ENCODE data around the gene TCHH.

Gene TCHH

GRCh38 chr1:152115344-152115743 is at the start of gene TCHH:
TSS of gene TCHH (minus strand) at chr1:152115444. CDS start at chr1:152114080, 1,364 bp downstream.
- TF ChIP-seq CTCF (IDR thresholded peaks at IDR 0.05; ENCODE audit: borderline replicate concordance, insufficient read depth, low read depth, low read length): no peak
- H3K4me3 ChIP-seq (ENCODE audit: low read depth, low read length): no peak within 1 kb of the TSS

- TF ChIP-seq CTCF (IDR thresholded peaks at IDR 0.05; ENCODE audit: borderline replicate concordance, insufficient read depth, low read depth, low read length): no peak
- no peak overlapping the region for H3K4me3 ChIP-seq (ENCODE audit: low read depth, low read length)
Measured at GRCh38 chr1:152164517-152165136, 49.4 kb upstream of the TCHH start.

GRCh38 chr1:152162792-152163463 is 47.7 kb upstream of the TCHH start:
- H3K4me3 ChIP-seq (ENCODE audit: low read depth, low read length): no peak overlapping the region
- TF ChIP-seq CTCF (IDR thresholded peaks at IDR 0.05; ENCODE audit: borderline replicate concordance, insufficient read depth, low read depth, low read length): no peak

GRCh38 chr1:152160576-152160975 is 45.3 kb upstream of the TCHH start:
- H3K4me3 ChIP-seq (ENCODE audit: low read depth, low read length): no peak overlapping the region
- no peak for TF ChIP-seq CTCF (IDR thresholded peaks at IDR 0.05; ENCODE audit: borderline replicate concordance, insufficient read depth, low read depth, low read length)

- H3K4me3 ChIP-seq (ENCODE audit: low read depth, low read length): no peak within 1 kb of the TSS
- TF ChIP-seq CTCF (IDR thresholded peaks at IDR 0.05; ENCODE audit: borderline replicate concordance, insufficient read depth, low read depth, low read length): no peak
Measured at GRCh38 chr1:152159144-152159543, 43.9 kb upstream of the TCHH start, which contains the start of gene RPTN. TSS of gene RPTN (minus strand) at chr1:152159228. CDS start at chr1:152157889, 1,339 bp downstream.

- no peak overlapping the region for H3K4me3 ChIP-seq (ENCODE audit: low read depth, low read length)
- TF ChIP-seq CTCF (IDR thresholded peaks at IDR 0.05; ENCODE audit: borderline replicate concordance, insufficient read depth, low read depth, low read length): no peak
Measured at GRCh38 chr1:152153996-152154395, 38.8 kb upstream of the TCHH start.

- H3K4me3 ChIP-seq (ENCODE audit: low read depth, low read length): no peak overlapping the region
- TF ChIP-seq CTCF (IDR thresholded peaks at IDR 0.05; ENCODE audit: borderline replicate concordance, insufficient read depth, low read depth, low read length): no peak
Measured at GRCh38 chr1:152151646-152152045, 36.4 kb upstream of the TCHH start.

Data from GM12875 (cell line).